Neutrophil (primary cell): ENCODE results near the gene PCLO.

ENCODE experiments used
- H3K27ac ChIP-seq: fragments of 200-600 bp; sonication (generic); 2 replicates; pipeline ENCODE4 v1.5.1; 2016; ENCODE audit warnings: mild to moderate bottlenecking, moderate library complexity
- H3K27me3 ChIP-seq: fragments of 200-600 bp; sonication (generic); 2 replicates; pipeline ENCODE4 v1.6.0; 2016; ENCODE audit warnings: mild to moderate bottlenecking
- H3K36me3 ChIP-seq: fragments of 200-600 bp; sonication (generic); 2 replicates; pipeline ENCODE4 v1.5.1; 2017
- H3K4me1 ChIP-seq, 2 experiments: fragments of 200-600 bp in 1 of 2; sonication (generic) in 1 of 2; 1 replicate in 1 of 2; 2 replicates in 1 of 2; pipeline versions ENCODE4 v1.5.1 to v1.6.1; 2013 to 2016; ENCODE audit warnings: low read depth in 1 of 2, low read length in 1 of 2, mild to moderate bottlenecking in 1 of 2, moderate library complexity in 1 of 2; ENCODE audit not compliant: control insufficient read depth in 1 of 2, insufficient read depth in 1 of 2
- H3K4me3 ChIP-seq, 2 experiments: fragments of 200-600 bp in 1 of 2; sonication (generic) in 1 of 2; 1 replicate in 1 of 2; 2 replicates in 1 of 2; pipeline ENCODE4 v1.5.1; 2013 to 2016; ENCODE audit warnings: low read depth in 1 of 2, low read length in 1 of 2, mild to moderate bottlenecking in 1 of 2, moderate library complexity in 1 of 2
- H3K9me3 ChIP-seq: fragments of 200-600 bp; sonication (generic); 2 replicates; pipeline ENCODE4 v1.5.1; 2016
- TF ChIP-seq, protein P1 (sequence below): fragments of 200-600 bp; sonication (generic); IDR thresholded peaks from 2 replicates; pipeline ENCODE4 v1.5.1; 2016; ENCODE audit warnings: antibody characterized with exemption

PCLO gene

DNA sequence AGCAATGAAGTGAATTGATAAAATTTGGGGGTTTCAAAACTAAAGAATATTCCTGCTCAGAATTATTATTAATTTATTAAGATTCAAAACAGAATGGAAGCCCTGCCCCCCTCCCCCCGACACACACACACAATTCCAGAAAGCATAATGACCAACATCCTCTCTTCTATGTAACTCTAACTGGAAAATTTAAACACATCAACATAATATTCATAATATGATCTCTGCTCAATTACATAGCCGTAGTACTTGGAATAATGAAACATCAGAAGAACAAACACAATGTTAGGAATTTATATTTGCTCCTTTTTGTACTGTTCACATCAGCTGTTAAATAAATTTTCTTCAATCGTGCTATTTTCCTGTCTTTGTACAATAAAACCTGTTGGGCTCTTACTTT is 20.8 kb downstream of the PCLO start:
- Histone ChIP-seq H3K27me3 (no peaks in the 10 kb centered on the region), H3K36me3 (no peaks in the 10 kb centered on the region), H3K27ac (no peak overlapping the region), H3K4me3 (no peak overlapping the region), H3K9me3 (no peaks in the 10 kb centered on the region), H3K4me1 (no peaks in the 10 kb centered on the region)
- TF ChIP-seq, protein P1, sequence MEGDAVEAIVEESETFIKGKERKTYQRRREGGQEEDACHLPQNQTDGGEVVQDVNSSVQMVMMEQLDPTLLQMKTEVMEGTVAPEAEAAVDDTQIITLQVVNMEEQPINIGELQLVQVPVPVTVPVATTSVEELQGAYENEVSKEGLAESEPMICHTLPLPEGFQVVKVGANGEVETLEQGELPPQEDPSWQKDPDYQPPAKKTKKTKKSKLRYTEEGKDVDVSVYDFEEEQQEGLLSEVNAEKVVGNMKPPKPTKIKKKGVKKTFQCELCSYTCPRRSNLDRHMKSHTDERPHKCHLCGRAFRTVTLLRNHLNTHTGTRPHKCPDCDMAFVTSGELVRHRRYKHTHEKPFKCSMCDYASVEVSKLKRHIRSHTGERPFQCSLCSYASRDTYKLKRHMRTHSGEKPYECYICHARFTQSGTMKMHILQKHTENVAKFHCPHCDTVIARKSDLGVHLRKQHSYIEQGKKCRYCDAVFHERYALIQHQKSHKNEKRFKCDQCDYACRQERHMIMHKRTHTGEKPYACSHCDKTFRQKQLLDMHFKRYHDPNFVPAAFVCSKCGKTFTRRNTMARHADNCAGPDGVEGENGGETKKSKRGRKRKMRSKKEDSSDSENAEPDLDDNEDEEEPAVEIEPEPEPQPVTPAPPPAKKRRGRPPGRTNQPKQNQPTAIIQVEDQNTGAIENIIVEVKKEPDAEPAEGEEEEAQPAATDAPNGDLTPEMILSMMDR = no peak

DNA sequence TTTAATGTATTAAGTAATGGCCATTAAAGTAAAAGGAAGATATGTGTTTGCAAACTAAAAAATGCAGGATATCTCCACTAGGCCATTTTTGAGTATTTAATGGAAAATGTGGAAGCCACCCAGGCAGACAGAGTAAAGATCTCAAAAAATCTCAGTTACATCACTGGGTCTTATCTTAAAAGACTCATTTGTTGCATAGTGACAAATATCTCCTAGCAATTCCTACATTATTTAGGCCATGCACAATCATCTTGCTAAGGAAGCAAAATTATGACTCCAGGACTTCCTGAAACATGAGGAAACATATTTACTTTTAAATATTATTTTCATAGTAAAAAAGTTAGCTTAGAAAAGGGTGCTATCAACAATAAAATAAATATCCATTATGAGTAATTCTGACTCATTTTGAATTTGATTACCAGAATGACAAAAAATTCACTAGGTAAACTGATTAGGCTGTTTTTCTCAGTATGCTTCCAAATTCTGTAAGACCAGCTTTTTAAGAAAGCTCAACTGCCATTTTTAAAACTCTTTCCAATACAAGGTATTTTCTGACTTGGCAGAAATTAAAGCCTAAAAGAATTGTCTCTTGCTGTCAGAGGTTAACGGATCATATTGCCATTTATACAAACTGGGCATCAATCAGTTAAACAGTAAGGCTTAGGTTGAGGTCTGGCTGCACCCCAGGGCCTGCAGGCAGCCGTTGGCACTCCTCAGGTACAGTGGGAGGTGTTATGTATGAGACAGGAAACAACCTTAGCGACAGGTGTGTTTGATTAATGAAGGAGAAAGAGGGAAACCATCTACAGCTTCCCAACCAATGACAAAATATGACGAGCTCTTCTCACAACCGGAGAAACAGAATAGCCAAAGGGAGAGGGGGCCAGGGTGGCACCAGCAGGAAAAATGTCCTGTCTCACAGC is 31.8 kb downstream of the PCLO start:
- TF ChIP-seq, protein P1 = no peak
- Histone ChIP-seq H3K4me3 (no peak overlapping the region), H3K36me3 (no peaks in the 10 kb centered on the region), H3K4me1 (no peaks in the 10 kb centered on the region), H3K27me3 (no peaks in the 10 kb centered on the region), H3K27ac (no peak overlapping the region), H3K9me3 (no peaks in the 10 kb centered on the region)

DNA sequence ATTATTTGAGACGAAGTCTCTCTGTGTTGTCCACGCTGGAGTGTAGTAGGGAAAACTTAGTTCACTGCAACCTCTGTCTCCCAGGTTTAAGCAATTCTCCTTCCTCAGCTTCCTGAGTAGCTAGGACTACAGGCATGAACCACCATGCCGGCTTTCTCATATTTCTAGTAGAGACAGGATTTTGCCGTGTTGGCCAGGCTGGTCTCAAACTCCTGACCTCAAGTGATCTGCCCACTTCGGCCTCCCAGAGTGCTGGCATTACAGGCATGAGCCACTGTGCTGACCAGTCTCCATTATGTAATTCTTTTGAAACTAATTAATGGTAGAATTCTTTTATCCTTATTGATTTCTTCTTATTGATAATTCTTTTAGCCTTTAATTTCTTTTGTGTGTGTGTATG is 32.5 kb downstream of the PCLO start:
- Histone ChIP-seq H3K27ac (no peak overlapping the region), H3K4me1 (no peaks in the 10 kb centered on the region)
- TF ChIP-seq, protein P1 = no peak

GRCh38 chr7:83119494-83119893 is 43.2 kb downstream of the PCLO start:
- no peaks in the 10 kb centered on the region for H3K4me1 ChIP-seq
- TF ChIP-seq, protein P1 = no peak
- no peaks in the 10 kb centered on the region for H3K9me3 ChIP-seq

More for the DNA sequence above, 32.5 kb downstream of the PCLO start:
- Histone ChIP-seq H3K36me3 (no peaks in the 10 kb centered on the region), H3K27me3 (no peaks in the 10 kb centered on the region), H3K9me3 (no peaks in the 10 kb centered on the region), H3K4me3 (no peak overlapping the region)

DNA sequence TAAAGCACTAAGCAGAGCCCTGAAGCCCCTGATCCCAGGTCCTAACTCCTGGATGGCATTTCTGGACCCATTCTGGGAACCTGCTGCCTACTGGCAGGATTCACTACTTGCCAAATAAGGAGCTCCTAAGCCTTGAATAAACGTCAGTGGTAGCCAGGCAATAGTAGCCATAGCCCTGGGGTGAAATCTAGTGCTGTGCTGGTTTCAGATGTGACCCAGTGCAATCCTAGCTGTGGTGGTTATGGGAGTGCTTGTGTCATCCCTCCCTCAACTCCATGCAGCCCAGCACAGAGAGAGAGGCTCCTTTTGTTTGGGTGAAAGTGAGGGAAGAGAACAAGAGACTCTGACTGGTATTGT is 43.7 kb downstream of the PCLO start:
- H3K27ac ChIP-seq = no peak overlapping the region
- TF ChIP-seq, protein P1 = no peak
- no peaks in the 10 kb centered on the region for H3K36me3 ChIP-seq
- H3K9me3 ChIP-seq = no peaks in the 10 kb centered on the region
- no peaks in the 10 kb centered on the region for H3K27me3 ChIP-seq
- H3K4me3 ChIP-seq = no peak overlapping the region
- no peaks in the 10 kb centered on the region for H3K4me1 ChIP-seq

More at GRCh38 chr7:83119494-83119893, 43.2 kb downstream of the PCLO start:
- Histone ChIP-seq H3K4me3 (no peak overlapping the region), H3K27me3 (no peaks in the 10 kb centered on the region), H3K36me3 (no peaks in the 10 kb centered on the region), H3K27ac (no peak overlapping the region)
